ENCODE results near the gene ELP2.

ELP2 gene

DNA sequence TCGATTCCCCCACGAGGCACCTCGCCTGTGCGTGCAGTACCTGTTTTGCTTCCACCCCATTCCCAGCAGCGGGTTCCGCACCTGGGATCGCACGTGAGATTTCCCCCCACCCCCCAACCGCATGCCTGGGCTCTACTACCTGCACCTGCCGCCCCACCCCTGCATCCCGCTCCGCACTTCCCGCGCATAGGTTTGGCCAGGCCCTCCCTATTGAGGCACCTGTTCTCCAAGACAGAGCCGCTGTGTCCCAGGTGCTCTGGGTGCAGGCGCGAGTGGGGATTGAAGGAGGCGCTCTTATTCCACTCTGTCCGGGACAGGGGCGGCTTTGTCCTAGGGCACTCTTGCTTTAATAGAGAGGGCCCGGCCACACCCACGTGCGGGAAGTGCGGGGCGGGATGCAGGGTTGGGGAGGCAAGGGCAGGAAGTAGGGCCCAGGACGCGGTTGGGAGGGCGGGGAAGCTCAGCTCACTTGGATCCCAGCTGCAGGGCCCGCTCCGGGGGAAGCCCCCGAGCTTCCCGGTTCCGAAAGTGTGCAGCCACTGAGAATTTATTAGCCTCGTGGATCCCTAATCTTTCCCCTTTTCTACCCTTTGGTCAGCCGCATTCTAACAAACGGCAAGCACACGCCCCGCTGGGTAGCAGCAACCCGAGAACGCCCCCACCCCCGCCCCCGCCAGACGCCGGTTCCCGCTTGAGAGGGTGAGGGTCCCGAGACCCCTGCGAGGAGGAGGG is 56.9 kb downstream of the ELP2 start:
- Histone ChIP-seq H3K4me1 (ENCODE audit: control extremely low read depth in 1 of 4, control insufficient read depth in 4 of 4, insufficient read depth in 4 of 4, low read length in 3 of 4) (peaks cover 0 to 29% (median 19%) of the 10 kb centered on the region in 4 experiments), H3K27ac (ENCODE audit: insufficient read depth in 1 of 2, low read depth in 1 of 2, low read length in 2 of 2, poor library complexity in 1 of 2, severe bottlenecking in 2 of 2) (no peak overlapping the region), H3K36me3 (ENCODE audit: control insufficient read depth in 4 of 4, insufficient read depth in 4 of 4, low read length in 3 of 4) (no peaks in the 10 kb centered on the region), H3K9me3 (ENCODE audit: control extremely low read depth in 1 of 5, control insufficient read depth in 4 of 5, insufficient read depth in 2 of 5, low read depth in 1 of 5, low read length in 4 of 5) (no peaks in the 10 kb centered on the region), H3K27me3 (replicated peaks in 2 of 5; ENCODE audit: control insufficient read depth in 4 of 5, insufficient read depth in 5 of 5, low read length in 4 of 5) (peaks cover 0 to 37% (median 11%) of the 10 kb centered on the region in 5 experiments), H3K4me3 (ENCODE audit: control insufficient read depth in 1 of 7, extremely low read depth in 1 of 7, insufficient read depth in 4 of 7, low read depth in 2 of 7, low read length in 6 of 7) (peak overlapping the region; percentile 52 to 81 (median 66))
- DNase-seq = peak in 2 of 3 donors; percentile 10 to 27
- POLR2A ChIA-PET = no interaction called here
- CTCF ChIA-PET = no interaction called here
- WGBS (ENCODE audit: insufficient coverage) = 12% methylated on average over 42 of the region's 47 CpGs

DNA sequence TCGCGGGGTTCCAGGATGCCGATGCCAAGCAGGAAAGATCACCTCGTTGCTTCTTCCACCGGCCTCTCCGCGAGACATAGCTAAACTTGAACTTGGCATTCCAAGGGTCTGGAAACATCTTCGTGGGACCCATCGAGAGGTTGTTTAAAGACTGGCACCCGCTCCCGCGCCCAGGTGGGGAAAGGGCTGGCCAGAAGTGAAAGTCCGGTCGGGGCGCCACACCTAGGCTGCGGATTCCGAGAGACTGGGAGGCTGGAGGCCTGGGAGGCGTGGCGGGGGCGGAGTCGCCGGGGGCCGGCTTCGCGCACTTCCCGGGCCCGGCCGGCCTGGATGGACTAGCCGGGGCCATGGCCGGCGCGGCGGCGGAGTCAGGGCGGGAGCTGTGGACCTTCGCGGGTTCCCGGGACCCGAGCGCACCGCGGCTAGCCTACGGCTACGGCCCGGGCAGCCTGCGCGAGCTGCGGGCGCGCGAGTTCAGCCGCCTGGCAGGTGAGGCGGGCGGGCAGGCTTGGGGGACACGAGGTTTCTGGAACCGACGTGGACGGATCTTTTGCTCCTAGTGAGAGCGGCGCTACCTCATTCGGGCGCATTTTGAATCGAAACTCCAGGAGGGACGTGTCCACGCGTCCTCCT is 57.6 kb downstream of the ELP2 start, which contains the start of gene MOCOS:
Gene MOCOS, plus strand, starts transcription at position 305 of the 633 bp plus-strand sequence. Its CDS starts 43 bp downstream, at position 348.
- Histone ChIP-seq H3K4me1 (ENCODE audit: control extremely low read depth in 1 of 4, control insufficient read depth in 4 of 4, insufficient read depth in 4 of 4, low read length in 3 of 4) (peaks cover 0 to 24% (median 19%) of the 10 kb centered on the region in 4 experiments), H3K36me3 (ENCODE audit: control insufficient read depth in 4 of 4, insufficient read depth in 4 of 4, low read length in 3 of 4) (no peaks in the 10 kb centered on the region), H3K9me3 (ENCODE audit: control extremely low read depth in 1 of 5, control insufficient read depth in 4 of 5, insufficient read depth in 2 of 5, low read depth in 1 of 5, low read length in 4 of 5) (no peaks in the 10 kb centered on the region), H3K27me3 (replicated peaks in 2 of 5; ENCODE audit: control insufficient read depth in 4 of 5, insufficient read depth in 5 of 5, low read length in 4 of 5) (peaks cover 0 to 37% (median 11%) of the 10 kb centered on the region in 5 experiments), H3K4me3 (ENCODE audit: control insufficient read depth in 1 of 7, extremely low read depth in 1 of 7, insufficient read depth in 4 of 7, low read depth in 2 of 7, low read length in 6 of 7) (peak within 1 kb of the TSS; percentile 52 to 81 (median 66)), H3K27ac (ENCODE audit: insufficient read depth in 1 of 2, low read depth in 1 of 2, low read length in 2 of 2, poor library complexity in 1 of 2, severe bottlenecking in 2 of 2) (peak within 1 kb of the TSS in 1 of 2 experiments; percentile 3)
- peak in 2 of 3 donors; percentile 21 to 41 for DNase-seq
- WGBS (ENCODE audit: insufficient coverage) = 0% methylated on average over 64 of the region's 66 CpGs
- ChIA-PET POLR2A (interaction anchor here (0.5 kb wide), 1 partner anchor 51 kb away, joined by 3 read pairs; no protein-coding TSS in a partner anchor), CTCF (no interaction called here)

DNA sequence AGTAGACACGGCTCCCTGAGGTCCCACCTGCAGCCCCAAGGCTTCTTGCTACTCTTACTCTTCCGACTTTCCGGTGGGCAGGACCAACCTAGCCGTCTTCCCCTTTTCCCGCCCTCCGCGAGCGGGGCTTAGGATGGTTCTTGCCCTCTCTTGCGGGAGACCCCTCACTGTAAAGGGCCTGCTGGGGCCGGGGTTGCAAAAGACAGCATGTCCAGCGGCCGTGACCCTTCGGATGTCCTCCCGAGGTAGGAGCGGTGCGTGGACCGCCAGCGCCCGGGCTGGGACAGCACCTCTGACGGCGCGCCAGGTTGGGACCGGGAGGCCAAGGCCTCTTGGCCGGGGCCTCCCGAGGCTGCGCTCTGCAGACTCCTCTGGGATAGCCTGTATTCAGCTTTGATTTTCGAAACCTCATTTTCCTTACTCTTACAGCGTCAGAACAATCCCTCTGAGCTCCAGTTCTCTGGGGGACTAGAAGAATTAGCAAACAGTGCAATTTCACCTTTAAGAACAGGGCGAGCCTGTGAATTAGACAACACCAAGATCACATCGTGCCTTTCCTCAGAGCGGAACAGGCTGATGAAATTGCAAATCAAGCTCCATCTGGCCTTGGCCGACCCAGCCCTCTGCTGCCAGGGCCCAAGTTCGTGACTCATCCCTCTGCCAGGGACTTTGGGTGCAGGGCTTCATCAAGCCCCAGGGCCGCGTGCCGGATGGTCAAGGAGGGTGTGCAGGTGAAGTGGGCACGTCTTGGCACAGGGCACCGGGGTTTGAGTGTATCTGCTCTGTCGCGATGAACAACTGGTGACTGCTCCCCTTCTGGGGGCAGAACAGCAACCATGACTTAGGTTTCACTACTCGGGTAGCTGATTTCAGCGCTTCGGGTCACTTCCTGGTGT is 58.4 kb downstream of the ELP2 start:
- Histone ChIP-seq H3K4me1 (ENCODE audit: control extremely low read depth in 1 of 4, control insufficient read depth in 4 of 4, insufficient read depth in 4 of 4, low read length in 3 of 4) (peaks cover 0 to 23% (median 19%) of the 10 kb centered on the region in 4 experiments), H3K36me3 (ENCODE audit: control insufficient read depth in 4 of 4, insufficient read depth in 4 of 4, low read length in 3 of 4) (no peaks in the 10 kb centered on the region), H3K9me3 (ENCODE audit: control extremely low read depth in 1 of 5, control insufficient read depth in 4 of 5, insufficient read depth in 2 of 5, low read depth in 1 of 5, low read length in 4 of 5) (no peaks in the 10 kb centered on the region), H3K27me3 (replicated peaks in 2 of 5; ENCODE audit: control insufficient read depth in 4 of 5, insufficient read depth in 5 of 5, low read length in 4 of 5) (peaks cover 0 to 37% (median 11%) of the 10 kb centered on the region in 5 experiments), H3K4me3 (ENCODE audit: control insufficient read depth in 1 of 7, extremely low read depth in 1 of 7, insufficient read depth in 4 of 7, low read depth in 2 of 7, low read length in 6 of 7) (peak overlapping the region; percentile 52 to 81 (median 66)), H3K27ac (ENCODE audit: insufficient read depth in 1 of 2, low read depth in 1 of 2, low read length in 2 of 2, poor library complexity in 1 of 2, severe bottlenecking in 2 of 2) (peak overlapping the region in 1 of 2 experiments; percentile 3)
- DNase-seq = peak in 2 of 3 donors; percentile 4 to 9
- ChIA-PET CTCF (interaction anchor here (0.7 kb wide), 1 partner anchor 8 kb away, joined by 3 read pairs; no protein-coding TSS in a partner anchor), POLR2A (no interaction called here)
- WGBS (ENCODE audit: insufficient coverage) = 44% methylated on average over 37 of the region's 43 CpGs

DNA sequence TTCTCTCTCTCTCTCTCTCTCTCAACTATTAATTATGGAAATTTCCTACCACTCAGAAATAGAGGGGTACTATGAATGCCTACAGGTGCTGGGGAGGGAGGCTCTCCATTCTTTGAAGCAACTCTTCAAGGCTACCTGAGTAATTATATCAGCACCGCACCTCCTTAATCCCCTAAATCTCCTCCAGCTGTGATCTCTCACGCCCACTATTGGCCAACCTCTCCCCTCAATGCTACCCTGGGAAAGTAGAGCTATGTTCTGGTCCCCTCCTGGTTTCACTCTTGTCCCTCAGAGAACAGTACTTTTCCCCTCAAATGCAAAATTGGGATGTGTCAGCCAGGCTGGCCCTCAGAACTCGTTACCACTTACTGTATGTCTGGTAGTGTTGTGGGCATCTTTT is 59.2 kb downstream of the ELP2 start:
- Histone ChIP-seq H3K9me3 (ENCODE audit: control extremely low read depth in 1 of 5, control insufficient read depth in 4 of 5, insufficient read depth in 2 of 5, low read depth in 1 of 5, low read length in 4 of 5) (no peaks in the 10 kb centered on the region), H3K27me3 (replicated peaks in 2 of 5; ENCODE audit: control insufficient read depth in 4 of 5, insufficient read depth in 5 of 5, low read length in 4 of 5) (peaks cover 0 to 37% (median 11%) of the 10 kb centered on the region in 5 experiments), H3K36me3 (ENCODE audit: control insufficient read depth in 4 of 4, insufficient read depth in 4 of 4, low read length in 3 of 4) (no peaks in the 10 kb centered on the region), H3K4me1 (ENCODE audit: control extremely low read depth in 1 of 4, control insufficient read depth in 4 of 4, insufficient read depth in 4 of 4, low read length in 3 of 4) (peaks cover 0 to 23% (median 19%) of the 10 kb centered on the region in 4 experiments), H3K4me3 (ENCODE audit: control insufficient read depth in 1 of 7, extremely low read depth in 1 of 7, insufficient read depth in 4 of 7, low read depth in 2 of 7, low read length in 6 of 7) (no peak overlapping the region), H3K27ac (ENCODE audit: insufficient read depth in 1 of 2, low read depth in 1 of 2, low read length in 2 of 2, poor library complexity in 1 of 2, severe bottlenecking in 2 of 2) (no peak overlapping the region)
- 97% methylated on average over 3 of the region's 3 CpGs for WGBS (ENCODE audit: insufficient coverage)
- POLR2A ChIA-PET = no interaction called here
- CTCF ChIA-PET = interaction anchor here (0.7 kb wide), 1 partner anchor 9 kb away, joined by 3 read pairs; no protein-coding TSS in a partner anchor
- no peak for DNase-seq

DNA sequence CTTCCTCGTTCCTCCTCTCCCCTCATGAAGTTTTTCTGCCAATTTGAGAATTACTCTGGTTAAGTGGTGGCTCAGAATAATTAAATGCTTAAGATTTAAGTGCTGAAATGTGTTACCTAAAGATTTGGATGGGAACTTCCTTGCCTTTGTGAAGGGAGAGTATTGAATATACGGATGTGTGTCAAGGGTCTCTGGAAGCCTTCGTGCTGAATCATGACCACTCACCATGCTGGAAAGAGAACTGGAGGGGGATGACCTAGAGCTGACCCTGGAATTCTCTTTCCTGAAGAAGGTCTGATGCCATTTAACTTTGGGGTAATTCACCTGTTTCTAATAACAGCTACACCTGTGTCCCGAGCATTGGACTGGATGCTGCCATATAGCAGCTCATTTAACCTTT is 59.8 kb downstream of the ELP2 start:
- no peak for DNase-seq
- Histone ChIP-seq H3K4me1 (ENCODE audit: control extremely low read depth in 1 of 4, control insufficient read depth in 4 of 4, insufficient read depth in 4 of 4, low read length in 3 of 4) (peaks cover 0 to 23% (median 19%) of the 10 kb centered on the region in 4 experiments), H3K9me3 (ENCODE audit: control extremely low read depth in 1 of 5, control insufficient read depth in 4 of 5, insufficient read depth in 2 of 5, low read depth in 1 of 5, low read length in 4 of 5) (no peaks in the 10 kb centered on the region), H3K4me3 (ENCODE audit: control insufficient read depth in 1 of 7, extremely low read depth in 1 of 7, insufficient read depth in 4 of 7, low read depth in 2 of 7, low read length in 6 of 7) (no peak overlapping the region), H3K27me3 (replicated peaks in 2 of 5; ENCODE audit: control insufficient read depth in 4 of 5, insufficient read depth in 5 of 5, low read length in 4 of 5) (peaks cover 0 to 37% (median 11%) of the 10 kb centered on the region in 5 experiments), H3K36me3 (ENCODE audit: control insufficient read depth in 4 of 4, insufficient read depth in 4 of 4, low read length in 3 of 4) (no peaks in the 10 kb centered on the region), H3K27ac (ENCODE audit: insufficient read depth in 1 of 2, low read depth in 1 of 2, low read length in 2 of 2, poor library complexity in 1 of 2, severe bottlenecking in 2 of 2) (no peak overlapping the region)
- ChIA-PET CTCF (no interaction called here), POLR2A (no interaction called here)
- WGBS (ENCODE audit: insufficient coverage) = 100% methylated on average over 3 of the region's 4 CpGs

DNA sequence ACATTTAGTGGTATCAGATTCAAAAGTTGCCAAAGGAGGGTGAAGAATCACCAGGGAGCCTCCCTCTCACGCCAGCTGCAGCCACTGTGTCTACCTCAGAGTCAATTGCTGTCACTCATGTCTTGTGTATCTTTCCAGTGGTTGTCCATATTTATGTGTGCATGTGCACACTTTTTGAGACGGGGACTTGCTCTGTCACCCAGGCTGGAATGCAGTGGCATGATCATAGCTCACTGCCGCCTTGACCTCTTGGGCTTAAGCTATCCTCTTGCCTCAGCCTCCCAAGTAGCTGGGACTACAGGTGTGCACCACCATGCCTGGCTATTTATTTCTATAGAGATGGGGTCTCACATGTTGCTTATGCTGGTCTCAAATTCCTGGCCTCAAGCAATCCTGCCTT is 61.6 kb downstream of the ELP2 start:
- H3K4me1 ChIP-seq (ENCODE audit: control extremely low read depth in 1 of 4, control insufficient read depth in 4 of 4, insufficient read depth in 4 of 4, low read length in 3 of 4) = peaks cover 0 to 22% (median 17%) of the 10 kb centered on the region in 4 experiments
- no peak overlapping the region for H3K27ac ChIP-seq (ENCODE audit: insufficient read depth in 1 of 2, low read depth in 1 of 2, low read length in 2 of 2, poor library complexity in 1 of 2, severe bottlenecking in 2 of 2)
- no peak for DNase-seq
- H3K9me3 ChIP-seq (ENCODE audit: control extremely low read depth in 1 of 5, control insufficient read depth in 4 of 5, insufficient read depth in 2 of 5, low read depth in 1 of 5, low read length in 4 of 5) = no peaks in the 10 kb centered on the region
- WGBS (ENCODE audit: insufficient coverage) = 96% methylated on average over 3 of the region's 3 CpGs
- no peaks in the 10 kb centered on the region for H3K36me3 ChIP-seq (ENCODE audit: control insufficient read depth in 4 of 4, insufficient read depth in 4 of 4, low read length in 3 of 4)
- CTCF ChIA-PET = no interaction called here
- POLR2A ChIA-PET = no interaction called here
- no peak overlapping the region for H3K4me3 ChIP-seq (ENCODE audit: control insufficient read depth in 1 of 7, extremely low read depth in 1 of 7, insufficient read depth in 4 of 7, low read depth in 2 of 7, low read length in 6 of 7)
- H3K27me3 ChIP-seq (replicated peaks in 2 of 5; ENCODE audit: control insufficient read depth in 4 of 5, insufficient read depth in 5 of 5, low read length in 4 of 5) = peaks cover 0 to 28% (median 11%) of the 10 kb centered on the region in 5 experiments
